Liver (tissue), 3 donors: ENCODE results near the gene M1AP.

Experiments used
- GABPA ChIP-seq, 2 donors: IDR thresholded peaks in 1 of 2; conservative IDR thresholded peaks in 1 of 2; 2 replicates each; pipeline ENCODE4 v1.6.1; 2016; ENCODE audit warnings: antibody characterized with exemption in 2 of 2, mild to moderate bottlenecking in 1 of 2, moderate library complexity in 1 of 2
- RAD21 ChIP-seq, 2 donors: IDR thresholded peaks; 2 replicates each; pipeline ENCODE4 v1.6.1; 2016; ENCODE audit warnings: antibody characterized with exemption in 2 of 2, mild to moderate bottlenecking in 2 of 2
- RXRA ChIP-seq, 2 donors: IDR thresholded peaks; 2 replicates each; pipeline ENCODE4 v1.6.1; 2017 to 2018; ENCODE audit warnings: antibody characterized with exemption in 2 of 2, mild to moderate bottlenecking in 1 of 2
- TAF1 ChIP-seq: conservative IDR thresholded peaks from 2 replicates; pipeline ENCODE4 v1.6.1; 2016; ENCODE audit warnings: antibody characterized with exemption, mild to moderate bottlenecking
- YY1 ChIP-seq: IDR thresholded peaks from 2 replicates; pipeline ENCODE4 v1.6.1; 2016; ENCODE audit warnings: antibody characterized with exemption, mild to moderate bottlenecking
- TF ChIP-seq, protein P1 (sequence below): fragments of 150-350 bp; IDR thresholded peaks from 2 replicates; pipeline ENCODE4 v1.5.1; 2017; ENCODE audit warnings: improper control_type of control experiment, low read depth, low read length; ENCODE audit not compliant: missing input control
- TF ChIP-seq, protein P2 (sequence below): IDR thresholded peaks from 2 replicates; pipeline ENCODE4 v1.6.1; 2016; ENCODE audit warnings: antibody characterized with exemption
- TF ChIP-seq, protein P3 (sequence below): IDR thresholded peaks from 2 replicates; pipeline ENCODE4 v1.6.1; 2016; ENCODE audit warnings: antibody characterized with exemption
- TF ChIP-seq, protein P4 (sequence below): IDR thresholded peaks from 2 replicates; pipeline ENCODE4 v1.6.1; 2016; ENCODE audit warnings: antibody characterized with exemption, mild to moderate bottlenecking
- donor health status: healthy.
- donor health status: healthy.

DNA sequence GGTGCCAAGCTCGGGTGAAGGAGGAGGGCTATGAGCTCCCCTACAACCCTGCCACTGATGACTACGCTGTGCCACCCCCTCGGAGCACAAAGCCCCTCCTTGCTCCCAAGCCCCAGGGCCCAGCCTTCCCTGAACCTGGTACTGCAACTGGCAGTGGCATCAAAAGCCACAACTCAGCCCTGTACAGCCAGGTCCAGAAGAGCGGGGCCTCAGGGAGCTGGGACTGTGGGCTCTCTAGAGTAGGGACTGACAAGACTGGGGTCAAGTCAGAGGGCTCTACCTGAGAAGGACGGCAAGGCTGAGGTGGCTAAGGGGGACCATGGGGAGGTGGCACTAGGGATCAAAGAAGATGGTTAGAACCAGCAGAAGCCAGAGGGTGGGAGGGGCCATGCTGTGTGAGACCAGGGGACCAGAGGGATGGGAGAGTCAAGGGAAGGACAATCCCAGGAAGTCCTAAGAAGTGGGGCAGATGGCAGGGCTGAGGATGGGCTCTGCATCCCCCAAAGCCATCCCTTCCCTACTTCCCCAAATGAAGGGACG lies 91.2 kb downstream of the M1AP start:
- TF ChIP-seq, protein P1, sequence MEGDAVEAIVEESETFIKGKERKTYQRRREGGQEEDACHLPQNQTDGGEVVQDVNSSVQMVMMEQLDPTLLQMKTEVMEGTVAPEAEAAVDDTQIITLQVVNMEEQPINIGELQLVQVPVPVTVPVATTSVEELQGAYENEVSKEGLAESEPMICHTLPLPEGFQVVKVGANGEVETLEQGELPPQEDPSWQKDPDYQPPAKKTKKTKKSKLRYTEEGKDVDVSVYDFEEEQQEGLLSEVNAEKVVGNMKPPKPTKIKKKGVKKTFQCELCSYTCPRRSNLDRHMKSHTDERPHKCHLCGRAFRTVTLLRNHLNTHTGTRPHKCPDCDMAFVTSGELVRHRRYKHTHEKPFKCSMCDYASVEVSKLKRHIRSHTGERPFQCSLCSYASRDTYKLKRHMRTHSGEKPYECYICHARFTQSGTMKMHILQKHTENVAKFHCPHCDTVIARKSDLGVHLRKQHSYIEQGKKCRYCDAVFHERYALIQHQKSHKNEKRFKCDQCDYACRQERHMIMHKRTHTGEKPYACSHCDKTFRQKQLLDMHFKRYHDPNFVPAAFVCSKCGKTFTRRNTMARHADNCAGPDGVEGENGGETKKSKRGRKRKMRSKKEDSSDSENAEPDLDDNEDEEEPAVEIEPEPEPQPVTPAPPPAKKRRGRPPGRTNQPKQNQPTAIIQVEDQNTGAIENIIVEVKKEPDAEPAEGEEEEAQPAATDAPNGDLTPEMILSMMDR, result no peak
- TF ChIP-seq, protein P2, sequence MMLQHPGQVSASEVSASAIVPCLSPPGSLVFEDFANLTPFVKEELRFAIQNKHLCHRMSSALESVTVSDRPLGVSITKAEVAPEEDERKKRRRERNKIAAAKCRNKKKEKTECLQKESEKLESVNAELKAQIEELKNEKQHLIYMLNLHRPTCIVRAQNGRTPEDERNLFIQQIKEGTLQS, result no peak
- TF ChIP-seq RAD21 (IDR thresholded peaks at IDR 0.05), result no peak
- TF ChIP-seq, protein P3, sequence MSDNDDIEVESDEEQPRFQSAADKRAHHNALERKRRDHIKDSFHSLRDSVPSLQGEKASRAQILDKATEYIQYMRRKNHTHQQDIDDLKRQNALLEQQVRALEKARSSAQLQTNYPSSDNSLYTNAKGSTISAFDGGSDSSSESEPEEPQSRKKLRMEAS, result no peak
- TF ChIP-seq YY1, result no peak
- no peak for TF ChIP-seq RXRA (IDR thresholded peaks at IDR 0.05)
- TF ChIP-seq, protein P4, sequence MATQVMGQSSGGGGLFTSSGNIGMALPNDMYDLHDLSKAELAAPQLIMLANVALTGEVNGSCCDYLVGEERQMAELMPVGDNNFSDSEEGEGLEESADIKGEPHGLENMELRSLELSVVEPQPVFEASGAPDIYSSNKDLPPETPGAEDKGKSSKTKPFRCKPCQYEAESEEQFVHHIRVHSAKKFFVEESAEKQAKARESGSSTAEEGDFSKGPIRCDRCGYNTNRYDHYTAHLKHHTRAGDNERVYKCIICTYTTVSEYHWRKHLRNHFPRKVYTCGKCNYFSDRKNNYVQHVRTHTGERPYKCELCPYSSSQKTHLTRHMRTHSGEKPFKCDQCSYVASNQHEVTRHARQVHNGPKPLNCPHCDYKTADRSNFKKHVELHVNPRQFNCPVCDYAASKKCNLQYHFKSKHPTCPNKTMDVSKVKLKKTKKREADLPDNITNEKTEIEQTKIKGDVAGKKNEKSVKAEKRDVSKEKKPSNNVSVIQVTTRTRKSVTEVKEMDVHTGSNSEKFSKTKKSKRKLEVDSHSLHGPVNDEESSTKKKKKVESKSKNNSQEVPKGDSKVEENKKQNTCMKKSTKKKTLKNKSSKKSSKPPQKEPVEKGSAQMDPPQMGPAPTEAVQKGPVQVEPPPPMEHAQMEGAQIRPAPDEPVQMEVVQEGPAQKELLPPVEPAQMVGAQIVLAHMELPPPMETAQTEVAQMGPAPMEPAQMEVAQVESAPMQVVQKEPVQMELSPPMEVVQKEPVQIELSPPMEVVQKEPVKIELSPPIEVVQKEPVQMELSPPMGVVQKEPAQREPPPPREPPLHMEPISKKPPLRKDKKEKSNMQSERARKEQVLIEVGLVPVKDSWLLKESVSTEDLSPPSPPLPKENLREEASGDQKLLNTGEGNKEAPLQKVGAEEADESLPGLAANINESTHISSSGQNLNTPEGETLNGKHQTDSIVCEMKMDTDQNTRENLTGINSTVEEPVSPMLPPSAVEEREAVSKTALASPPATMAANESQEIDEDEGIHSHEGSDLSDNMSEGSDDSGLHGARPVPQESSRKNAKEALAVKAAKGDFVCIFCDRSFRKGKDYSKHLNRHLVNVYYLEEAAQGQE, result no peak
- TF ChIP-seq GABPA (IDR thresholded peaks at IDR 0.05 in 1 of 2, conservative IDR thresholded peaks at IDR 0.05 in 1 of 2), result no peak
- no peak for TF ChIP-seq TAF1
